ENCODE data around the gene CCDC3. TPM values are rescaled to one million over a fixed set of nuclear protein-coding genes. Genes with fewer than 3 reads are reported as not detected.

CCDC3 gene
- total RNA-seq, 6 experiments from 2014 or later = 3.6 to 10.2 (median 5.8) TPM

- no peaks in the 10 kb centered on the region for H3K27me3 ChIP-seq
- H3K27ac ChIP-seq = no peak overlapping the region
- no peaks in the 10 kb centered on the region for H3K4me1 ChIP-seq
- TF ChIP-seq CTCF (IDR thresholded peaks at IDR 0.05) (no peak), POLR2A (IDR thresholded peaks at IDR 0.05) (no peak)
- H3K9me3 ChIP-seq = no peaks in the 10 kb centered on the region
- H3K4me3 ChIP-seq = no peak overlapping the region
- DNase-seq (no peak), ATAC-seq (no peak)
- WGBS (ENCODE audit: insufficient coverage, low coverage, low lambda C conversion rate, missing lambda C conversion rate) = 94% methylated on average over 3 of the region's 6 CpGs
- intact Hi-C loops (cut with DNase I) = no loop called here
- no peaks in the 10 kb centered on the region for H3K36me3 ChIP-seq
Measured at GRCh38 chr10:12928571-12928970, 72.9 kb downstream of the CCDC3 start.

- ATAC-seq = no peak
- H3K9me3 ChIP-seq = no peaks in the 10 kb centered on the region
- WGBS (ENCODE audit: insufficient coverage, low coverage, low lambda C conversion rate, missing lambda C conversion rate) = 78% methylated on average over 1 of the region's 1 CpG
- H3K36me3 ChIP-seq = no peaks in the 10 kb centered on the region
- no peak for DNase-seq
- TF ChIP-seq CTCF (IDR thresholded peaks at IDR 0.05) (no peak), POLR2A (IDR thresholded peaks at IDR 0.05) (no peak)
- no peak overlapping the region for H3K27ac ChIP-seq
- H3K4me1 ChIP-seq = no peaks in the 10 kb centered on the region
- no peak overlapping the region for H3K4me3 ChIP-seq
- intact Hi-C loops (cut with DNase I) = no loop called here
- H3K27me3 ChIP-seq = no peaks in the 10 kb centered on the region
Measured at GRCh38 chr10:12927896-12928295, 73.6 kb downstream of the CCDC3 start.

GRCh38 chr10:12925845-12926244, 75.7 kb downstream of the CCDC3 start:
- peak in 1 of 3 donors; percentile 16 for DNase-seq
- intact Hi-C loops (cut with DNase I) = no loop called here
- TF ChIP-seq CTCF (IDR thresholded peaks at IDR 0.05) = no peak
- TF ChIP-seq POLR2A (IDR thresholded peaks at IDR 0.05) = no peak
- no CpG with 5 or more reads among the region's 1 CpG for WGBS (ENCODE audit: insufficient coverage, low coverage, low lambda C conversion rate, missing lambda C conversion rate)
- no peak overlapping the region for H3K27ac ChIP-seq
- no peaks in the 10 kb centered on the region for H3K9me3 ChIP-seq
- no peak for ATAC-seq
- no peaks in the 10 kb centered on the region for H3K27me3 ChIP-seq
- H3K36me3 ChIP-seq = no peaks in the 10 kb centered on the region
- H3K4me3 ChIP-seq = no peak overlapping the region
- no peaks in the 10 kb centered on the region for H3K4me1 ChIP-seq

GRCh38 chr10:12924911-12925310, 76.6 kb downstream of the CCDC3 start:
- DNase-seq = peak in 1 of 3 donors; percentile 1
- WGBS (ENCODE audit: insufficient coverage, low coverage, low lambda C conversion rate, missing lambda C conversion rate) = 84% methylated on average over 5 of the region's 5 CpGs
- H3K27ac ChIP-seq = no peak overlapping the region
- H3K27me3 ChIP-seq = no peaks in the 10 kb centered on the region
- H3K4me3 ChIP-seq = no peak overlapping the region
- no peak for ATAC-seq
- no peaks in the 10 kb centered on the region for H3K36me3 ChIP-seq
- intact Hi-C loops (cut with DNase I) = no loop called here
- TF ChIP-seq CTCF (IDR thresholded peaks at IDR 0.05) (no peak), POLR2A (IDR thresholded peaks at IDR 0.05) (no peak)
- no peaks in the 10 kb centered on the region for H3K4me1 ChIP-seq
- no peaks in the 10 kb centered on the region for H3K9me3 ChIP-seq

Data from right lobe of liver (tissue), 6 donors.